Caco-2 (cell line): ENCODE data around the gene CRELD1. TPM values are rescaled to one million over a fixed set of nuclear protein-coding genes. Genes with fewer than 3 reads are reported as not detected.

ENCODE experiments used
- BruUV-seq: library from RNA; stranded (reverse); fragments of 400-500 nt; replicated peaks from 2 replicates; lab custom pipeline; 2021; lab: Mats Ljungman, UMichigan
- CTCF ChIA-PET: fragments of 300-600 bp; sonication (Branson Sonifier 250); formaldehyde crosslinking; loops from one replicate; lab custom pipeline; 2022; ENCODE audit warnings: antibody characterized with exemption; lab: Charles Lee
- POLR2A ChIA-PET: fragments of 300-600 bp; sonication (Branson Sonifier 250); formaldehyde crosslinking; loops from one replicate; lab custom pipeline; 2022; ENCODE audit warnings: antibody characterized with exemption; lab: Charles Lee
- DNase-seq, 2 experiments: peaks; one replicate each; pipeline versions ENCODE4 v3.0.0 to v3.0.0-alpha.2; 2020 to 2022
- H3K27me3 ChIP-seq: replicated peaks from 2 replicates; pipeline ENCODE4 v1.6.0; 2011; ENCODE audit warnings: low read length; ENCODE audit not compliant: control insufficient read depth, insufficient read depth
- H3K36me3 ChIP-seq: 2 replicates; pipeline ENCODE4 v1.5.1; 2011; ENCODE audit warnings: low read length; ENCODE audit not compliant: control insufficient read depth, insufficient read depth
- H3K4me1 ChIP-seq: fragments of 250-450 bp; sonication (Bioruptor Pico); 2 replicates; pipeline ENCODE4 v1.5.1; 2020; ENCODE audit warnings: mild to moderate bottlenecking
- H3K4me3 ChIP-seq: 2 replicates; pipeline ENCODE4 v1.5.1; 2011; ENCODE audit warnings: low read depth, mild to moderate bottlenecking, control low read depth, low read length
- H3K9me3 ChIP-seq: fragments of 250-450 bp; sonication (Bioruptor Pico); 2 replicates; pipeline ENCODE4 v1.5.1; 2020; ENCODE audit warnings: mild to moderate bottlenecking, moderate library complexity
- H3K27ac Mint-ChIP-seq: one replicate; pipeline ENCODE4 v1.8.0; 2022; ENCODE audit warnings: mixed read lengths; ENCODE audit not compliant: unreplicated experiment
- H3K27me3 Mint-ChIP-seq: one replicate; pipeline ENCODE4 v1.8.0; 2022; ENCODE audit warnings: mixed read lengths; ENCODE audit not compliant: insufficient read depth, unreplicated experiment
- H3K36me3 Mint-ChIP-seq: one replicate; pipeline ENCODE4 v1.8.0; 2022; ENCODE audit warnings: mild to moderate bottlenecking, mixed read lengths; ENCODE audit not compliant: insufficient read depth, unreplicated experiment
- H3K4me1 Mint-ChIP-seq: one replicate; pipeline ENCODE4 v1.8.0; 2022; ENCODE audit warnings: low read depth, mixed read lengths; ENCODE audit not compliant: unreplicated experiment
- H3K4me3 Mint-ChIP-seq: one replicate; pipeline ENCODE4 v1.8.0; 2022; ENCODE audit warnings: mild to moderate bottlenecking, moderate library complexity, mixed read lengths; ENCODE audit not compliant: unreplicated experiment
- H3K9me3 Mint-ChIP-seq: one replicate; pipeline ENCODE4 v1.8.0; 2022; ENCODE audit warnings: mixed read lengths; ENCODE audit not compliant: unreplicated experiment
- CTCF ChIP-seq, 2 experiments: fragments of 200-600 bp in 1 of 2; IDR thresholded peaks; 1 replicate in 1 of 2; 2 replicates in 1 of 2; pipeline versions ENCODE4 v1.5.1 to v1.8.0; 2011 to 2022; ENCODE audit warnings: antibody characterized with exemption in 1 of 2, control low read depth in 1 of 2, inconsistent platforms in 1 of 2, low read depth in 1 of 2, low read length in 1 of 2, mild to moderate bottlenecking in 1 of 2, moderate library complexity in 1 of 2; ENCODE audit not compliant: insufficient read depth in 1 of 2, severe bottlenecking in 1 of 2, unreplicated experiment in 1 of 2
- intact Hi-C: fragments of 100-400 bp; cut with micrococcal nuclease; formaldehyde crosslinking; loops from one replicate; pipeline ENCODE4 v1.10.0; 2022; ENCODE audit not compliant: unreplicated experiment
- total RNA-seq: library from RNA; stranded (reverse); gene quantifications from 2 replicates; pipeline ENCODE4 v1.2.3, GENCODE V29; 2022

CRELD1 gene
- total RNA-seq, 1 experiment from 2014 or later = 18.3 TPM

- intact Hi-C loops = no loop called here
- Histone ChIP-seq H3K9me3 (no peaks in the 10 kb centered on the region), H3K4me3 (no peak overlapping the region), H3K27me3 (no peaks in the 10 kb centered on the region), H3K4me1 (peaks cover 16% of the 10 kb centered on the region), H3K36me3 (peaks cover 6% of the 10 kb centered on the region)
- H3K36me3 Mint-ChIP-seq = peaks cover 56% of the 10 kb centered on the region
- no peak overlapping the region for H3K27ac Mint-ChIP-seq
- BruUV-seq = no TSS peak
- no peaks in the 10 kb centered on the region for H3K9me3 Mint-ChIP-seq
- H3K4me1 Mint-ChIP-seq = peaks cover under 1% of the 10 kb centered on the region
- ChIA-PET CTCF (no interaction called here), POLR2A (no interaction called here)
- no peak for DNase-seq
- H3K27me3 Mint-ChIP-seq = no peaks in the 10 kb centered on the region
- no peak overlapping the region for H3K4me3 Mint-ChIP-seq
- TF ChIP-seq CTCF (IDR thresholded peaks at IDR 0.05; ENCODE audit: insufficient read depth in 1 of 2, low read depth in 1 of 2, low read length in 1 of 2, severe bottlenecking in 1 of 2, unreplicated experiment in 1 of 2) = no peak
These were observed 27.2 kb upstream of the CRELD1 start for GRCh38 chr3:9906480-9906879.

GRCh38 chr3:9908286-9908685, 25.3 kb upstream of the CRELD1 start:
- Histone ChIP-seq H3K4me3 (no peak overlapping the region), H3K4me1 (peaks cover 6% of the 10 kb centered on the region; the same call in 1 of the 2 replicates), H3K27me3 (no peaks in the 10 kb centered on the region), H3K9me3 (no peaks in the 10 kb centered on the region), H3K36me3 (peaks cover 6% of the 10 kb centered on the region)
- H3K27ac Mint-ChIP-seq = no peak overlapping the region
- intact Hi-C loops = no loop called here
- H3K9me3 Mint-ChIP-seq = no peaks in the 10 kb centered on the region
- CTCF ChIA-PET = no interaction called here
- TF ChIP-seq CTCF (IDR thresholded peaks at IDR 0.05; ENCODE audit: insufficient read depth in 1 of 2, low read depth in 1 of 2, low read length in 1 of 2, severe bottlenecking in 1 of 2, unreplicated experiment in 1 of 2) = no peak
- H3K36me3 Mint-ChIP-seq = peaks cover 65% of the 10 kb centered on the region
- no peaks in the 10 kb centered on the region for H3K27me3 Mint-ChIP-seq
- no peak overlapping the region for H3K4me3 Mint-ChIP-seq
- H3K4me1 Mint-ChIP-seq = no peaks in the 10 kb centered on the region
- BruUV-seq = no TSS peak
- POLR2A ChIA-PET = no interaction called here
- DNase-seq = no peak

GRCh38 chr3:9909221-9910013, 24.2 kb upstream of the CRELD1 start:
- CTCF ChIA-PET = no interaction called here
- POLR2A ChIA-PET = no interaction called here
- DNase-seq = no peak
- no peak overlapping the region for H3K27ac Mint-ChIP-seq
- H3K9me3 Mint-ChIP-seq = no peaks in the 10 kb centered on the region
- peaks cover 9% of the 10 kb centered on the region; the same call in 1 of the 2 replicates for H3K4me1 ChIP-seq
- H3K36me3 ChIP-seq = peaks cover 9% of the 10 kb centered on the region
- H3K27me3 Mint-ChIP-seq = no peaks in the 10 kb centered on the region
- H3K4me1 Mint-ChIP-seq = no peaks in the 10 kb centered on the region
- H3K36me3 Mint-ChIP-seq = peaks cover 65% of the 10 kb centered on the region
- BruUV-seq = no TSS peak
- intact Hi-C loops = no loop called here
- no peaks in the 10 kb centered on the region for H3K27me3 ChIP-seq
- H3K4me3 ChIP-seq = no peak overlapping the region
- no peaks in the 10 kb centered on the region for H3K9me3 ChIP-seq
- no peak for TF ChIP-seq CTCF (IDR thresholded peaks at IDR 0.05; ENCODE audit: insufficient read depth in 1 of 2, low read depth in 1 of 2, low read length in 1 of 2, severe bottlenecking in 1 of 2, unreplicated experiment in 1 of 2)
- no peak overlapping the region for H3K4me3 Mint-ChIP-seq
